RKO (cell line): Measurements from ENCODE around the gene TMED3.

ENCODE experiments used
- DNase-seq: peaks from one replicate; pipeline ENCODE4 v3.0.0-alpha.2; 2016; ENCODE audit warnings: low spot score

TMED3 gene

DNA sequence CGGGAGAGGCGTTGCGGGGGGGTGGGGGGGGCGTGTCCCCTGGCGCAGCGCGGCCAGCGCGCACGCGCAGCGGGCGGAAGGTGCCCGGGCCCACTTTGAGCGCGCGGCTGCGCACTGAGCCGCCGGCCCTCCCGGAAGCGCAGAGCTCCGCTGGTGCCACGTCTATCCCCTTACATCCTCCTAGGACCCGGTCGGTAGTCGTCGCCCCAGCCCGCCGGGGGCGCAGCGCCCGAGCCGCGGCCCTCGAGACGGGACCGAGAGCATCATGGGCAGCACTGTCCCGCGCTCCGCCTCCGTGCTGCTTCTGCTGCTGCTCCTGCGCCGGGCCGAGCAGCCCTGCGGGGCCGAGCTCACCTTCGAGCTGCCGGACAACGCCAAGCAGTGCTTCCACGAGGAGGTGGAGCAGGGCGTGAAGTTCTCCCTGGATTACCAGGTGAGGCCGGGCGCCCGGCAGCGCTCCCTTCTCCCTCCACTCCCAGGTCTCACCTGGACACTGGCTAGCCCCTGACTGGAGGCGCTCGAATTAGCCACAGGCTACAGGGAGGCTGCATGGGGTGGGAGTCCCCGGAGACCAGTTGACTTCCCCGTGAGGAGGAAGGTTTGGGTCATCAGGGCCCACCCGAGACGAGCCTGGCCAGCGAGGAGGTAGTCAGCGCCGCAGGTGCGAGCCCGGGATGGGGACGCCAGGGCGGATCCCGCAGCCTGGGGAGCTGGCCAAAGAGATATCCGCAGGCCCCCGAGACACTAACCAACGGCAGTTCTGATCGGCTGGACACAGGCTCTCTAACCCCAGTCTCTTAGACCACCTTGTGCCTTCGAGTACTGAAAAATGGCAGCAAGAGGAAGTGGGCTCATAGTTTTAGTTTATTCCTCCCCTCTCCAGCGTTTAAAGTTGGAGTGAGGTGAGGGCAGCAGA, at the start of gene TMED3:
TSS of gene TMED3 (plus strand) at position 128 of the 916 bp plus-strand sequence. CDS start at position 266, 138 bp downstream.
- peak; percentile 87 for DNase-seq

DNA sequence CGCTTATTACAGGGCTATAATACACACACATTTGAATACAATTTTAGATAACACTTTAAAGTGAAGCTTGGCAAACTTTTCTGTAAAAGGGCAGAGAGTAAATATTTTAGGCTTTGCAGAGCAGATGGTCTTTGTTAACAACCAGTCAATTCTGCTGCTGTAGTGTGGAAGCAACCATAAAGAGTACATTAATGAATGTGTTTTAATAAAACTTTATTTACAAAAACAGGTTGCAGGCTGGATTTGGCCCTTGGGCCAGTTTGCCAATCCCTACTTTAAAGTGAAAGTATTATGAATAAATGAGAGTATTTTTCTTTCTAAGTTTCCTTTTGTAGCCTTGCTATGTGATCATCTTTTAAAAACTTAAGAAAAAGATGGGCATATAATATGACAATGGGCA, 49.1 kb upstream of the TMED3 start:
- no peak for DNase-seq

GRCh38 chr15:79265167-79265566, 45.7 kb upstream of the TMED3 start:
- DNase-seq: no peak

GRCh38 chr15:79265987-79266579, 44.8 kb upstream of the TMED3 start:
- DNase-seq: no peak

DNA sequence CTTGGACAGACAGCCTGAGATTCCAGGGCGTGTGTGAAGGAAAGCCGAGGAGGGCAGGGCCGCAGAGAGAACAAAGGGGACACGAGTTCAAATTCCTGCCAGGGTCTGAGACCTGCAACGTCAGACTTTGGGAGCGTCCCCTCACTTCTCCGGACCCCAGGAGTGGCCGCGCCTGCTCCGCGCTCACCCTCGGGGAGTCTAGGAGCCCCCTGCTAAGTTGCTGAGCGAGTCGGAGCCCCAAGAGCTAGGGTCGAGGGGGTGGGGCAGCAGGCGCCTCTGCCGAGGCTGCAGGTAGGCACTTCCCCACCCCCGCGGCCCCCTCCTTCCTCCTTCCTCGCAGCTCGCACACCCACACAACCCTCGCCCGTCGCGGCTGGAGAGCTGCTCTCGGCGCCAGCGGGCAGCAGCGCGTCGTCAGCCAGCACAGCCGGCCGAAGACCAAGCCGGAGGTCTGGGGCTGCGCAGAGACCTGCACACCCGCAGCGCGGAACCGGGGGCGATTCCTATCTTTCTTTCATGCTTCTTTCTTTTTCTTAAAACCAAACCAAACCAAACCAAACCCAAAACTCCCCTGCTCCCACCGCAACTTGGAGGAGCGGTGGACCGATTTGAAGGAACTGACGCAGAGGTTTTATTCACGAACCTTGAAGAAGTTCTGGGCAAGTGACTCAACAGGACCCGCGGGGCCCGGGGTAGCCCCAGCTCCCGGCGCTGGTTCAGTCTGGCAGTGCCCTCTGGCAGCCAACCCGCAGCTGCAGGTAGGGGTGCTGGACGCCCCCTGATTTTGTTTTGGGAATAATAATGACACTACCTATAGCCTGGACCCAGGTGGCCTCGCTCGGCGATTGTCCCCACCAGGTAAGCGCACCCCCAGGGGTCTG, 28.3 kb upstream of the TMED3 start, which contains the start of gene ANKRD34C:
TSS of gene ANKRD34C (plus strand) at position 352 of the 881 bp plus-strand sequence. CDS start 10,563 bp downstream, outside the sequence.
- DNase-seq: no peak

- DNase-seq: no peak
Observed at GRCh38 chr15:79283252-79284048, 27.5 kb upstream of the TMED3 start.

GRCh38 chr15:79290642-79291275, 20.2 kb upstream of the TMED3 start:
- peak; percentile 19 for DNase-seq

DNA sequence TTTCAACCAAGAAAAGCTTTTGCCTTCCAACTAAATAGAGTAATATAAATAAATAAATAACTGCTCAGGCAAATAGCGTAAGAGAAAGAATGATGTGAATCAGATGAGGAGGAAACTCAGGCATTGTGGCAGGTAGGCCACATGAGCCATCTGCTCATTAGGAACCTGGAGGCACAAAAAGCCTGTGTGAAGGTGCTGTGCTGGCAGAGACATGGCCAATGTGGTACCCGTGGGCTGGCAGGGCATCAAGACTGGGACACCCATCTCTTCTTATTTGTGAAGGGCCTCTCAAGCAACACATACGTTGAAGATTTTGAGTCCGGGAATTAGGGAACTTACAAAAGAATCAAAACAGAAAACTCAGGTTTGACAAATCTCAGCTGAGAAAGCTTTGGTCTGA, 18.9 kb upstream of the TMED3 start:
- no peak for DNase-seq

DNA sequence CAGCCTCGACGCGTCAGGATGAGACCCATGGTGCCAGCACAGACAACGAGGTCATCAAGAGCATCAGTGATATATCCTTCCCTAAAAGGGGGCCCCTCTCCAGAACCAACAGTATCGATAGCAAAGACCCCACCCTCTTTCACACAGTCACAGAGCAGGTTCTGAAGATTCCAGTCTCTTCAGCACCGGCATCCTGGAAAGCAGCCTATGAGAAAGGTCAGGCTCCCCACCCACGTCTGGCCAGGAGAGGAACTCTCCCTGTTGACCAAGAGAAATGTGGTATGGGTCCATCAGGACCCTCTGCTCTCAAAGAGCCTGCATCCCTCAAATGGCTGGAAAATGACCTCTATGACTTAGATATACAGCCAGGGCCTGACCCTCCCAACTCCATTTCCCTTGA, 16.8 kb upstream of the TMED3 start:
- DNase-seq: no peak

DNA sequence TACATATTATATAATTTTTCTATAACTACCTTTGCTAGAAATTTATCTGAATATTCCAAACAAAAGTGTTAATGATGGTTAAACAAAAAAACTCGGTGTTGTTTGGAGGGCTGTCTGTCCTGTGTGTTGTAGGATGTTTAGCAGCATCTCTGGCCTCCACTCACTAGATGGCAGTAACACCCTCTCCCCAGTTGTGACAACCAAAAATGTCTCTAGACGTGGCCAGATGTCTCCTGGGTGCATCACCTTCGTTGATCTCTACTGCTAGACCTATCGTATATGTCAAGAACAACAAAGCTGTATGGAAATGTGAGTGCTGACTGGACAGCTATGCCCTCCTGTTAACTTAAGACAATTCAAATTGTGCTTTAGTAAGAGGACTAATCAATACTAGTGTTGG, 14.3 kb upstream of the TMED3 start:
- DNase-seq: peak; percentile 30

GRCh38 chr15:79299126-79299840, 11.6 kb upstream of the TMED3 start:
- DNase-seq: no peak

GRCh38 chr15:79299841-79300235, 11.1 kb upstream of the TMED3 start:
- no peak for DNase-seq

- no peak for DNase-seq
Observed at GRCh38 chr15:79307251-79307650, 3.7 kb upstream of the TMED3 start.

DNA sequence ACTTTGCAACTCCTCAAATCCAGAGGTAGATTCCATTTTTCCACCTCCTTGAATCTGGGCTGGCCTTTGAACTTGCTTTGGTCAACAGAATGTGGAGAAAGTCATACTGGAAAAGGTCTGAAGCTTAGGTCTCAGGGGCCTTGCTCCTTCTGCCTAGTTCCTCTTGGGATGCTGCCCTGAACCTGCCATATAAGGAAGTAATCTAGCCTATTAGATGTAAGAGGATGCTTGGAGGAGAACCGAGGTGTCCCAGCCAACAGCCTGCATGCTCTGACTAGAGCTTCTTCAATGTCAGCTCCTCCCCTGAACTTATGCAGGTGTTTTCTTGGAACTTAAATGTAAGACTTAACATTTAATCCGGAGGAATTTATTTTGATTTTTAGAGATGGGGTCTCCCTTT, 2.0 kb upstream of the TMED3 start:
- no peak for DNase-seq

- peak; percentile 43 for DNase-seq
Observed at GRCh38 chr15:79310612-79310984, 314 bp upstream of the TMED3 start.

DNA sequence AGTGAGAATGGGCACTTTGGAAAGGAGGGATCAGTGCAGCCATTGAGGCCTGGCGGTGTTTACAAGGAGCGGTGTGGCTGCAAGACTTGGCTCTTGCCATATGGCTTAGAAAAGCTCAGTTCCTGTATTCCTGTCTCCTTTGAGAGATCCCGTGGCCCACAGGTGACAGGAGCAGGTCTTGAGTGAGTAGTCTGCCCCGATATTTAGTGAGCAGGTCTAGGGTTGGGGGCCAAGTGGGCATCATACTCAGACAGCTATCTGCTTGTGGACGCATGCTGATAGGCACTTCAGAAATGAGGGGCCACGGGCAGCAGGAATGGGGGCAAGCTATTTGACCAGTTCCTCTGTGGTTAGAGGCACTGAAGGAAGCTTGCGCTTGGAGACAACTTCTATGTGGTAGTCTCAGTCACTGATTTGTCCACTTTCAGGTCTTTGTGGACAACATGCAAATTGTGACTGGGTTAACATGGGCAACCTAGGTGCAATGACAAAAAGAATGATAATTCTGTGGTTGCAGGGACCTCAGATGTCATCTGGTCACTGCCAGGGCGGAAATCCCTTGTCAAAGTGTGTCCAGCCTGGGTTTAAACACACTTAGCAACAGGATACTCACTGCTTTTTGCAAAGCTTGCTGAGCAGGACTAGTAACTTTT, 1.1 kb downstream of the TMED3 start:
- peak; percentile 7 for DNase-seq

GRCh38 chr15:79314186-79314585, 3.3 kb downstream of the TMED3 start:
- no peak for DNase-seq

DNA sequence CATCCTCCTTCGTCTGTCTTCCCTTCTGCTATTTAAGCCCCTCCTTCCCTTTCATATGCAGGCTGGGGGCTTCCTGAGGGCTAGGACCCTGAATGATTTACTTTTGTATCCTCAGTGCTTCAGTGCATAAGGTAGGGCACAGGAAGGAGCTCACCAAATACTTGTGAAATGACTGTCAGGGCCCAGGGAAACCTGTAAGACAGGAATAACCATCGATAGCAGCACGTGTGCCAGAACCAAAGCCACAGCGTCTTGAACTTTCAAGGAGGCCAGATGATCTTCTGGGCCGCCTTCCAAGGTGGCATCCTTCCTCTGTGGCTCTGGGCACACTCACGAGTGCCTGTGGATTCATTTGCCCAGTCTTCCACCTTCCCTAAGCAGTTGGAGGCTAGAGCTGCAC, 3.9 kb downstream of the TMED3 start:
- DNase-seq: no peak

DNA sequence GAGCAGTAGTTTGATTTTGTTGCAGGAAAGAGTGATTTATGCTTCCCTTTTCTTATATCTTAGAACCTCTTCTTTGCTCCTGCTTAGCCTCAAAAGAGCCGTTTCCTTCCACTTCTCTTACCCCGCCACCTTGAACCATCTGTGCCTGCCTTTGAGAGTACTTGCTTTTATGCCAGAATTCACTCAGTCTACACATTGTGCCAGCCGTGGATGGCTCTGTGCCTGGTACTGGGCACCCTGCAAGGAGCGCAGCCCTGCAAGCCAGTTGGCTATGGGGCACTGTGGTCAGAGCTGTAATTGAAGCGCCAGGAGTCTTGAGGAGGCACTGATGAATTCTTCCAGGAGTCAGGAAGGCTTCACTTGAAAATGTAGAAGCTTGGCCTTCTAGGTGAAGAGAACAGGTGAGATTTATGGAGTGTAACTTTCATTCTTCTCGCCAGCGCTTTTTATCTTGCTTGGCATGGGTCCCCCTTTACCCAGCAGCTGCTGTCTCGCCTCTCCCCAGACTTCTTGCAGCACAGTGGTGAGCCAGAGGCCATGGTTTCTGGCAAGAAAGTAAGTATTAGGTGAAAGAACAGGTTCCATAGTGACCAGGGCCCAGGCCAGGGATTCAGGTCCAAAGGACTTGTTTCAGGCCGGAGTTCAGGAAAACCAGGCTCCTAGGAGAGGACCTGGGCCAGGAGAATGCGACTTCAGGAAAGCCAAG, 4.9 kb downstream of the TMED3 start:
- no peak for DNase-seq
